HepG2 (cell line): ENCODE results near the gene PNPLA2. TPM values are rescaled to one million over a fixed set of nuclear protein-coding genes. Genes with fewer than 3 reads are reported as not detected.

ENCODE experiments used
- ARHGAP35 ChIP-seq: sonication (generic); formaldehyde crosslinking; IDR thresholded peaks from 2 replicates; pipeline ENCODE4 v1.9.0; 2022; ENCODE audit warnings: mild to moderate bottlenecking, inconsistent platforms, moderate library complexity, missing genetic modification reagents, borderline replicate concordance
- ETV5 ChIP-seq: IDR thresholded peaks from 2 replicates; pipeline ENCODE4 v1.6.1; 2018; ENCODE audit warnings: missing biosample characterization, missing genetic modification reagents, inconsistent platforms, borderline replicate concordance
- IRF1 ChIP-seq: sonication (generic); formaldehyde crosslinking; IDR thresholded peaks from 2 replicates; pipeline ENCODE4 v1.4.0; 2020; ENCODE audit warnings: low read depth, mild to moderate bottlenecking, missing genetic modification reagents
- JARID2 ChIP-seq: sonication (generic); formaldehyde crosslinking; IDR thresholded peaks from 2 replicates; pipeline ENCODE4 v1.8.1; 2023; ENCODE audit warnings: missing genetic modification reagents, inconsistent platforms; ENCODE audit not compliant: insufficient replicate concordance
- KAT2B ChIP-seq: fragments of 150-350 bp; IDR thresholded peaks from 2 replicates; pipeline ENCODE4 v1.6.1; 2014; ENCODE audit warnings: low read depth, low read length, borderline replicate concordance
- NCOA1 ChIP-seq: sonication (generic); formaldehyde crosslinking; IDR thresholded peaks from 2 replicates; pipeline ENCODE4 v1.9.0; 2021; ENCODE audit warnings: missing genetic modification reagents
- PHB2 ChIP-seq: fragments of 450-650 bp; IDR thresholded peaks from 2 replicates; pipeline ENCODE4 v1.6.1; 2018; ENCODE audit not compliant: partially characterized antibody
- REXO4 ChIP-seq: sonication (generic); formaldehyde crosslinking; IDR thresholded peaks from 2 replicates; pipeline ENCODE4 v1.8.0; 2022; ENCODE audit warnings: missing genetic modification reagents, mild to moderate bottlenecking, borderline replicate concordance
- RFXAP ChIP-seq: sonication (generic); formaldehyde crosslinking; IDR thresholded peaks from 2 replicates; pipeline ENCODE4 v1.4.0; 2020; ENCODE audit warnings: missing genetic modification reagents, borderline replicate concordance
- SETDB1 ChIP-seq: sonication (generic); formaldehyde crosslinking; IDR thresholded peaks from 2 replicates; pipeline ENCODE4 v1.5.1; 2020; ENCODE audit warnings: missing genetic modification reagents, mild to moderate bottlenecking, borderline replicate concordance
- SRY ChIP-seq: sonication (generic); formaldehyde crosslinking; IDR thresholded peaks from 2 replicates; pipeline ENCODE4 v1.8.0; 2022; ENCODE audit warnings: mild to moderate bottlenecking, missing genetic modification reagents
- SYNCRIP ChIP-seq: fragments of 200-400 bp; formaldehyde crosslinking; IDR thresholded peaks from 2 replicates; pipeline ENCODE4 v1.6.1; 2018; ENCODE audit warnings: mild to moderate bottlenecking, low read depth, low read length; ENCODE audit not compliant: insufficient read depth
- TCF12 ChIP-seq, 2 experiments: fragments of 450-650 bp in 1 of 2; sonication (generic) in 1 of 2; formaldehyde crosslinking in 1 of 2; IDR thresholded peaks; 2 replicates each; pipeline versions ENCODE4 v1.6.1 to v1.8.0; 2017 to 2022; ENCODE audit warnings: antibody characterized with exemption in 1 of 2, mild to moderate bottlenecking in 1 of 2, missing genetic modification reagents in 1 of 2, moderate library complexity in 1 of 2
- ZBTB49 ChIP-seq: sonication (generic); formaldehyde crosslinking; IDR thresholded peaks from 2 replicates; pipeline ENCODE4 v1.4.0; 2020; ENCODE audit warnings: missing genetic modification reagents, borderline replicate concordance
- ZMAT3 ChIP-seq: sonication (generic); formaldehyde crosslinking; conservative IDR thresholded peaks from 2 replicates; pipeline ENCODE4 v1.7.0; 2021; ENCODE audit warnings: missing genetic modification reagents
- ZNF136 ChIP-seq: sonication (generic); formaldehyde crosslinking; IDR thresholded peaks from 2 replicates; pipeline ENCODE4 v1.8.1; 2022; ENCODE audit warnings: low read depth, mild to moderate bottlenecking, moderate library complexity, missing genetic modification reagents
- ZNF207 ChIP-seq: fragments of 450-650 bp; IDR thresholded peaks from 2 replicates; pipeline ENCODE4 v1.6.1; 2016; ENCODE audit warnings: antibody characterized with exemption, borderline replicate concordance
- ZNF350 ChIP-seq: sonication (generic); formaldehyde crosslinking; IDR thresholded peaks from 2 replicates; pipeline ENCODE4 v1.4.0; 2020; ENCODE audit warnings: mild to moderate bottlenecking, low read depth, missing genetic modification reagents, borderline replicate concordance
- ZNF460 ChIP-seq: sonication (generic); formaldehyde crosslinking; IDR thresholded peaks from 2 replicates; pipeline ENCODE4 v1.5.1; 2020; ENCODE audit warnings: missing genetic modification reagents, mild to moderate bottlenecking, borderline replicate concordance
- ZNF605 ChIP-seq: sonication (generic); formaldehyde crosslinking; IDR thresholded peaks from 2 replicates; pipeline ENCODE4 v1.8.0; 2022; ENCODE audit warnings: mild to moderate bottlenecking, missing genetic modification reagents
- polyA plus RNA-seq, 8 experiments: library from polyadenylated mRNA; depleted of rRNA in 3 of 8; stranded (reverse) in 7 of 8; unstranded in 1 of 8; fragments of >200 nt; fragmentation: Illumina TruSeq in 4 of 8; extraction: Trizol in 4 of 8; gene quantifications; 2 replicates each; pipeline versions ENCODE4 v1.2.1 to v1.2.3, GENCODE V29; 2011 to 2016; ENCODE audit warnings: low read depth in 4 of 8, missing spikeins in 1 of 8, mixed read lengths in 1 of 8; ENCODE audit not compliant: insufficient read depth in 1 of 8
- total RNA-seq, 5 experiments: library from RNA; depleted of rRNA; stranded (reverse); fragments of >200 nt; fragmentation: Illumina TruSeq; extraction: Trizol; gene quantifications; 2 replicates each; pipeline ENCODE4 v1.2.3, GENCODE V29; 2016; ENCODE audit warnings: low read depth in 1 of 5
- TF ChIP-seq, protein P1 (sequence below): sonication (generic); formaldehyde crosslinking; IDR thresholded peaks from 2 replicates; pipeline ENCODE4 v1.8.0; 2022; ENCODE audit warnings: missing genetic modification reagents, mild to moderate bottlenecking, inconsistent platforms, borderline replicate concordance
- TF ChIP-seq, protein P2 (sequence below): sonication (generic); formaldehyde crosslinking; conservative IDR thresholded peaks from 2 replicates; pipeline ENCODE4 v1.4.0; 2020; ENCODE audit warnings: missing genetic modification reagents
- TF ChIP-seq, protein P3 (sequence below): IDR thresholded peaks from 2 replicates; pipeline ENCODE4 v1.6.1; 2016; ENCODE audit warnings: mild to moderate bottlenecking, missing biosample characterization, missing genetic modification reagents

The PNPLA2 gene
- total and polyA plus RNA-seq, 2 of the 13 experiments (the other 11 are each of a cell fraction or from before 2014, with no cell fraction given) = 10.5 to 43.2 TPM

DNA sequence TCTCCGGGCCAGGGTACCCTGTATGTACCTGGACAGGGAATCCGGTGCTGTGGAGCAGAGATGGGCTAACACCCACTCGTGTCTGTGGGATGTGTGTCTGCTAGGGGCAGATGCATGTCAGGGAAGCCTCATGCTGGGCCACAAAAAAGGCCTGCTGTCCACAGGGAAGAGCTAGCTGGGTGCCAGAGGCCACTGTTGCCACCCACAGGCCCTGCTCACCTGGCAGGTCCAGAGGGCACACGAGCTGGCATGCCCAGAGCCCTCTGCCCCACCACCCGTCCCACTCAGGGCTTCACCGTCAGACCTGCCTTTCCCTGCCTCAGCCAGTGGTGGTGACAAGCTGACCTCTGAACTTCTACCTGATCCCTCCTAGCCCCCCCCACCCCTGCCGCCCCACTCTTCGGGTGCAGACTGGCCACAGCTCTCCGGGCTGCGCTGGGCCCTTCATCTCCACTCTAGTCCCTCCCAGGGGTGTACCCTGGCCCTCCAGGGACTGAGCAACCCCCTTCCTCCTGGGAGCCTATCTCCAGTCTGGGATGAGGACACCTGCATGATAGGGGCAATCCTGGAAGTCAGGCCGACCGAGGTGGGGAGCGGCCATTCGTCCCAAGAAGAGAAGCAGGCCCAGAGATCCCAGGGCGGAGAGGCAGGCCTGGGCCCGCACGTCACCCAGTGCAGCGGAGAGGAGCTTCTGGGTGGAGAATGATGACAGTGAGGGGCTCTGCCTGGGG, 22.0 kb upstream of the PNPLA2 start (continued):
- TF ChIP-seq ZBTB49 (CRISPR knock-in tag) (no peak), KAT2B (no peak), IRF1 (CRISPR knock-in tag) (0 out of 2 replicates have a peak, but pooled peaks have one; percentile 10), TCF12 (IDR thresholded peaks at IDR 0.05) (no peak), TCF12 (CRISPR knock-in tag; IDR thresholded peaks at IDR 0.05) (0 out of 2 replicates have a peak, but pooled peaks have one; percentile 66), RFXAP (CRISPR knock-in tag) (no peak; the same call in 1 of the 2 replicates), REXO4 (CRISPR knock-in tag) (no peak), PHB2 (no peak), ARHGAP35 (CRISPR knock-in tag) (no peak; the same call in 1 of the 2 replicates), ZNF350 (CRISPR knock-in tag) (no peak), ZMAT3 (CRISPR knock-in tag) (0 out of 2 replicates have a peak, but pooled peaks have one; percentile 19), JARID2 (no peak), ETV5 (no peak; the same call in 1 of the 2 replicates), ZNF460 (no peak), ZNF605 (peak; percentile 9; the same call in 1 of the 2 replicates), SETDB1 (CRISPR knock-in tag) (no peak), SRY (CRISPR knock-in tag) (no peak), SYNCRIP (no peak), NCOA1 (CRISPR knock-in tag) (no peak), ZNF136 (CRISPR knock-in tag) (no peak), ZNF207 (no peak)
- TF ChIP-seq, protein P1, sequence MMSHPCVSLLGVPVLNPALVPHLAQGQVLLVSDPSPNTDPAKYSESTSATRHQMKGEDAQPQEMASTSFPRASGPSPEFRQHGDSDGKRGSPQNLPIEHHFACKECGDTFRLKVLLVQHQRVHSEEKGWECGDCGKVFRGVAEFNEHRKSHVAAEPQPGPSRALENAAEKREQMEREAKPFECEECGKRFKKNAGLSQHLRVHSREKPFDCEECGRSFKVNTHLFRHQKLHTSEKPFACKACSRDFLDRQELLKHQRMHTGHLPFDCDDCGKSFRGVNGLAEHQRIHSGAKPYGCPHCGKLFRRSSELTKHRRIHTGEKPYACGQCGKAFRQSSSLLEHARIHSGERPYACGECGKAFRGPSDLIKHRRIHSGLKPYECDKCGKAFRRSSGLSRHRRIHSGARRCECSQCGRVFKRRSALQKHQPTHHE = peak; percentile 16; the same call in 1 of the 2 replicates
- TF ChIP-seq, protein P2, sequence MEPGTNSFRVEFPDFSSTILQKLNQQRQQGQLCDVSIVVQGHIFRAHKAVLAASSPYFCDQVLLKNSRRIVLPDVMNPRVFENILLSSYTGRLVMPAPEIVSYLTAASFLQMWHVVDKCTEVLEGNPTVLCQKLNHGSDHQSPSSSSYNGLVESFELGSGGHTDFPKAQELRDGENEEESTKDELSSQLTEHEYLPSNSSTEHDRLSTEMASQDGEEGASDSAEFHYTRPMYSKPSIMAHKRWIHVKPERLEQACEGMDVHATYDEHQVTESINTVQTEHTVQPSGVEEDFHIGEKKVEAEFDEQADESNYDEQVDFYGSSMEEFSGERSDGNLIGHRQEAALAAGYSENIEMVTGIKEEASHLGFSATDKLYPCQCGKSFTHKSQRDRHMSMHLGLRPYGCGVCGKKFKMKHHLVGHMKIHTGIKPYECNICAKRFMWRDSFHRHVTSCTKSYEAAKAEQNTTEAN (CRISPR knock-in tag) = no peak
- TF ChIP-seq, protein P3, sequence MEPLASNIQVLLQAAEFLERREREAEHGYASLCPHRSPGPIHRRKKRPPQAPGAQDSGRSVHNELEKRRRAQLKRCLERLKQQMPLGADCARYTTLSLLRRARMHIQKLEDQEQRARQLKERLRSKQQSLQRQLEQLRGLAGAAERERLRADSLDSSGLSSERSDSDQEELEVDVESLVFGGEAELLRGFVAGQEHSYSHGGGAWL = no peak
